Measurements from ENCODE around the gene WDR59. TPM values are rescaled to one million over a fixed set of nuclear protein-coding genes. Genes with fewer than 3 reads are reported as not detected.

WDR59 gene
- total and polyA plus RNA-seq, 9 of the 15 experiments (the other 6 are each of a cell fraction or from before 2014, with no cell fraction given): 12.7 to 126 (median 34.7) TPM

DNA sequence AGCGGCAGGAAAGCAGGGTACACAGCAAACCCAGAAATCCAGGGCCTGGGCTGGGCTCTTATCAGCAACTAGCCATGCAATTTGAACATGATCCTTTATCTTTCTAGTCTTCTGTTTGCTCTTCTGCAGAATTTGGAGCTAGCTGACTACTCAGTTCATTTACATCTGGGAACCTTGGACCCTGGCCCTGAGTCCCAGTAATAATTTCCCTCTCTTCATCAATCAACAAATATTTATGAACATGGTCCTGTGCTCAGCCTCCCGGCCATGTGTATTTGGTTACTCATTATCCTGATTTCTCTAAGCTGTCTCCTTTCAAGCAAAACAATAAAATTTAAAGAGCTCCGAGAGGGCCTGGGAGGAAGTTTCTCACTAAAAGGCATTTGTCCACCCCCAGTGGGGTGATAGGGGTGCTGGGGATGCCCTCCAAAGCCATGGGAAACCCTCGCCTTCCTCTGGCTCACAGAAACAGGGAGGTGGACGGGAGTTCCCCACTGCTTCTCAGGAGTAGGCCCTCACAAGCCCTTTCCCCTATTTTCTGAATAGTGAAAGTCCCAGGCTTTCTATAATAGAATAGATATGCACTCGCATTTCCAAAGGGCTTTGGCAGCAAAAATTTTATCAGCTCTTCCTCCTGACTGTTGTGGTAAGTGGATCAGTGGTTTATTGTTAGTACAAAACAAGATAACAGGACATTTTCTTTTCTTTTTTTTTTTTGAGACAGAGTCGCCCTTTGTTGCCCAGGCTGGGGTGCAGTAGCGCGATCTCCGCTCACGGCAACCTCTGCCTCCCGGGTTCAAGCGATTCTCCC lies 6.9 kb upstream of the WDR59 start:
- Histone ChIP-seq H3K9me1 (ENCODE audit: control insufficient read depth, insufficient read depth, low read length) (no peaks in the 10 kb centered on the region), H3K79me2 (ENCODE audit: control insufficient read depth, insufficient read depth, low read length) (no peaks in the 10 kb centered on the region), H3K27me3 (ENCODE audit: control insufficient read depth in 2 of 2, insufficient read depth in 2 of 2, low read length in 2 of 2) (no peaks in the 10 kb centered on the region), H3K9ac (ENCODE audit: insufficient read depth in 1 of 2, low read depth in 2 of 2, low read length in 2 of 2) (peak overlapping the region; percentile 42 to 77), H3K9me3 (replicated peaks; ENCODE audit: control insufficient read depth, insufficient read depth, low read depth, low read length) (no peaks in the 10 kb centered on the region), H3K4me2 (ENCODE audit: insufficient read depth, low read length) (peak overlapping the region; percentile 55), H3K36me3 (ENCODE audit: control insufficient read depth, insufficient read depth, low read length) (no peaks in the 10 kb centered on the region), H4K20me1 (replicated peaks; ENCODE audit: control insufficient read depth, insufficient read depth, low read length) (no peaks in the 10 kb centered on the region), H2AFZ (ENCODE audit: low read depth, low read length) (peak overlapping the region; percentile 53), H3K27ac (ENCODE audit: extremely low read depth, low read depth, low read length) (peak overlapping the region; percentile 44), H3K4me1 (replicated peaks in 1 of 2; ENCODE audit: control insufficient read depth in 2 of 2, insufficient read depth in 2 of 2, low read length in 2 of 2) (peaks cover 33 to 35% of the 10 kb centered on the region in 2 experiments; a peak in 4 of 5 replicates), H3K4me3 (no peak overlapping the region)
- BruUV-seq (replicated peaks): no TSS peak
- WGBS (ENCODE audit: insufficient coverage, low coverage, missing lambda C conversion rate): 1% methylated on average over 8 of the region's 13 CpGs
- intact Hi-C loops (cut with micrococcal nuclease): no loop called here
- ChIA-PET CTCF (ENCODE audit: low intra/inter-chr PET ratio) (no interaction called here), POLR2A (interaction anchor here (0.6 to 1.6 kb wide), 3 partner anchors 13 to 120 kb away, joined by 4 to 7 read pairs (median 4); no protein-coding TSS in a partner anchor)
- ATAC-seq: peak; percentile 66
- peak; percentile 67 to 75 (median 68) for DNase-seq (ENCODE audit: extremely low read depth in 1 of 4, low spot score in 3 of 4)
- in situ Hi-C loops (cut with MboI): loop anchor here (5.0 kb wide), 1 partner anchor 116 kb away; no protein-coding TSS in a partner anchor
- FAIRE-seq: peak; percentile 84
- TF ChIP-seq BMI1 (IDR thresholded peaks at IDR 0.05; ENCODE audit: low read length): no peak
- TF ChIP-seq HSF4 (CRISPR knock-in tag; IDR thresholded peaks at IDR 0.05; ENCODE audit: borderline replicate concordance): no peak
- TF ChIP-seq TCF3 (CRISPR knock-in tag; IDR thresholded peaks at IDR 0.05): peak; percentile 66
- TF ChIP-seq NBN (IDR thresholded peaks at IDR 0.05; ENCODE audit: low read depth): 0 out of 2 replicates have a peak, but pooled peaks have one; percentile 22
- 0 out of 2 replicates have a peak, but pooled peaks have one; percentile 42 for TF ChIP-seq SMARCA5 (IDR thresholded peaks at IDR 0.05)
- 0 out of 2 replicates have a peak, but pooled peaks have one; percentile 15 for TF ChIP-seq LEF1 (IDR thresholded peaks at IDR 0.05)
- TF ChIP-seq BCOR (IDR thresholded peaks at IDR 0.05): peak; percentile 20; the same call in 1 of the 2 replicates
- no peak for TF ChIP-seq ZNF644 (tag; IDR thresholded peaks at IDR 0.05; ENCODE audit: low read depth)
- TF ChIP-seq EP300 (IDR thresholded peaks at IDR 0.05; ENCODE audit: low read length): peak; percentile 68
- peak; percentile 56 for TF ChIP-seq CBFA2T2 (conservative IDR thresholded peaks at IDR 0.05)
- no peak for TF ChIP-seq KDM5B (IDR thresholded peaks at IDR 0.05; ENCODE audit: insufficient replicate concordance, low read depth, low read length)
- peak; percentile 14; the same call in 1 of the 2 replicates for TF ChIP-seq L3MBTL2 (IDR thresholded peaks at IDR 0.05)
- TF ChIP-seq SOX6 (IDR thresholded peaks at IDR 0.05): peak; percentile 92
- TF ChIP-seq, protein P1, sequence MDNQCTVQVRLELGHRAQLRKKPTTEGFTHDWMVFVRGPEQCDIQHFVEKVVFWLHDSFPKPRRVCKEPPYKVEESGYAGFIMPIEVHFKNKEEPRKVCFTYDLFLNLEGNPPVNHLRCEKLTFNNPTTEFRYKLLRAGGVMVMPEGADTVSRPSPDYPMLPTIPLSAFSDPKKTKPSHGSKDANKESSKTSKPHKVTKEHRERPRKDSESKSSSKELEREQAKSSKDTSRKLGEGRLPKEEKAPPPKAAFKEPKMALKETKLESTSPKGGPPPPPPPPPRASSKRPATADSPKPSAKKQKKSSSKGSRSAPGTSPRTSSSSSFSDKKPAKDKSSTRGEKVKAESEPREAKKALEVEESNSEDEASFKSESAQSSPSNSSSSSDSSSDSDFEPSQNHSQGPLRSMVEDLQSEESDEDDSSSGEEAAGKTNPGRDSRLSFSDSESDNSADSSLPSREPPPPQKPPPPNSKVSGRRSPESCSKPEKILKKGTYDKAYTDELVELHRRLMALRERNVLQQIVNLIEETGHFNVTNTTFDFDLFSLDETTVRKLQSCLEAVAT (IDR thresholded peaks at IDR 0.05): 0 out of 4 replicates have a peak, but pooled peaks of 1 of the 2 experiments have one; percentile 69
- TF ChIP-seq ZNF436 (CRISPR knock-in tag; IDR thresholded peaks at IDR 0.05): no peak
- peak; percentile 82 for TF ChIP-seq CCNT2 (IDR thresholded peaks at IDR 0.05; ENCODE audit: borderline replicate concordance, extremely low read depth, insufficient read length, low read depth, low read length)
- 0 out of 2 replicates have a peak, but pooled peaks have one; percentile 18 for TF ChIP-seq ATF7 (IDR thresholded peaks at IDR 0.05)
- no peak for TF ChIP-seq ZNF174 (CRISPR knock-in tag; IDR thresholded peaks at IDR 0.05)
- TF ChIP-seq CHD1 (IDR thresholded peaks at IDR 0.05; ENCODE audit: low read length): no peak
- peak; percentile 54 for TF ChIP-seq RBBP5 (IDR thresholded peaks at IDR 0.05; ENCODE audit: borderline replicate concordance, insufficient read depth, low read length, poor library complexity, severe bottlenecking)
- no peak for TF ChIP-seq ARID2 (IDR thresholded peaks at IDR 0.05)
- TF ChIP-seq, protein P2, sequence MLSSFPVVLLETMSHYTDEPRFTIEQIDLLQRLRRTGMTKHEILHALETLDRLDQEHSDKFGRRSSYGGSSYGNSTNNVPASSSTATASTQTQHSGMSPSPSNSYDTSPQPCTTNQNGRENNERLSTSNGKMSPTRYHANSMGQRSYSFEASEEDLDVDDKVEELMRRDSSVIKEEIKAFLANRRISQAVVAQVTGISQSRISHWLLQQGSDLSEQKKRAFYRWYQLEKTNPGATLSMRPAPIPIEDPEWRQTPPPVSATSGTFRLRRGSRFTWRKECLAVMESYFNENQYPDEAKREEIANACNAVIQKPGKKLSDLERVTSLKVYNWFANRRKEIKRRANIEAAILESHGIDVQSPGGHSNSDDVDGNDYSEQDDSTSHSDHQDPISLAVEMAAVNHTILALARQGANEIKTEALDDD (IDR thresholded peaks at IDR 0.05): peak; percentile 66; the same call in 1 of the 2 replicates
